Measurements from ENCODE around the gene DPH1. TPM values are rescaled to one million over a fixed set of nuclear protein-coding genes. Genes with fewer than 3 reads are reported as not detected.
A peak's percentile ranks its signal among the peaks of the same experiment; 100 is the strongest.

Gene DPH1
- total RNA-seq, 3 donors from 2014 or later (not counting 1 experiment from before 2014, with no cell fraction given): 60.2 to 65.2 (median 63.2) TPM

DNA sequence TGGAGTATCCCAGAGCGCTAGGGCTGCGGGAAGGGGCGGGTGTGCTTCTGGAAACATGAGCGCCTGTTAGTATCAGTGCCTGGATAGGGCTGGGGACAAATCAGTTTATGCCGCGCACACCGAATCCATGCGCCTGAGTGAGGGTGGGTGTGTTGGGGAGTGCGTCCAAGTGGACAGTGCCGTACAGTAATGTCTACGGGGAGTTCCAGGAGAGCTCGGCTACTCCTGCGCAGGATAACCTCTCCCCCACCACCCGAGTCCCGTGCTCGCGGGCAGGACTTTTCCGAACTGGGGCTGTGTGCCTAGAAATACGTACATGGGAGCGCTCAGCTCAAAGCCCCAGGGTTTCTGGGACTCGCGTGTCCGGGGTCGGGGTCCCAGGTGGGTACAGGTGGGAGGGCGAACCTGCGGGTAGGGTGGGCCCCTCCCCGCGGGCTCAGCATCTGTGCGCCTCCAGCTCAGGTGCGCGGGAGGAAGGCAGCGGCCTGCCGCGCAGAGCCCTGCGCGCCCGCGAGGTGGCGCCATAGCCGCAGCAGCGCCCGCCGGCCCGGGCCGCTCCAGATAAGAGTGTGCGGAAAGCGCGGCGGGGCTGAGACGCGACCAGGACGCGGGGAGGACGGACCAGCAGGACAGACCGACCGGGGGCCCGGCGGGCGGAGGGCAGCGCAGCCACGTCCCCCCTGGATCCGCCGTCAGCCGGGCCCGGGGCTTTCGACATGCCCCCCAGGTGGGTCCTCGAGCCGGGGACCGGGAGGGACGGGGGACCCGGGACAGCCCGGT lies 24.7 kb downstream of the DPH1 start, which contains the start of gene HIC1:
TSS of gene HIC1 (plus strand) at position 592 of the 780 bp plus-strand sequence. CDS start 1,588 bp downstream, outside the sequence.
- no peaks in the 10 kb centered on the region for H3K36me3 Mint-ChIP-seq
- WGBS (ENCODE audit: insufficient coverage): 2% methylated on average over 71 of the region's 72 CpGs
- H3K27me3 Mint-ChIP-seq (ENCODE audit: low read depth in 2 of 2): no peaks in the 10 kb centered on the region
- peak within 1 kb of the TSS; percentile 54 to 84 for H3K27ac Mint-ChIP-seq
- no peaks in the 10 kb centered on the region for H3K9me3 Mint-ChIP-seq
- Histone ChIP-seq H3K9me3 (ENCODE audit: control insufficient read depth, insufficient read depth, low read length) (no peaks in the 10 kb centered on the region), H3K27ac (ENCODE audit: low read length) (peak within 1 kb of the TSS; percentile 48), H3K4me1 (ENCODE audit: control insufficient read depth, insufficient read depth, low read length) (peaks cover 65% of the 10 kb centered on the region), H3K36me3 (ENCODE audit: control insufficient read depth, insufficient read depth, low read length) (no peaks in the 10 kb centered on the region), H3K4me3 (ENCODE audit: low read length) (peak within 1 kb of the TSS; percentile 31), H3K27me3 (ENCODE audit: control insufficient read depth, insufficient read depth, low read length) (peaks cover 5% of the 10 kb centered on the region)
- ATAC-seq (peak; percentile 39 to 68 (median 51)), DNase-seq (peak; percentile 84 to 90)
- H3K4me3 Mint-ChIP-seq: peak within 1 kb of the TSS; percentile 86
- H3K4me1 Mint-ChIP-seq: peaks cover 15 to 30% of the 10 kb centered on the region in 2 donors
- intact Hi-C loops (cut with micrococcal nuclease): loop anchor here (1.0 kb wide), 3 partner anchors 190 to 299 kb away; no protein-coding TSS in a partner anchor
- TF ChIP-seq CTCF (IDR thresholded peaks at IDR 0.05): peak; percentile 94

- no peaks in the 10 kb centered on the region for H3K36me3 ChIP-seq (ENCODE audit: control insufficient read depth, insufficient read depth, low read length)
- H3K9me3 ChIP-seq (ENCODE audit: control insufficient read depth, insufficient read depth, low read length): no peaks in the 10 kb centered on the region
- H3K27me3 ChIP-seq (ENCODE audit: control insufficient read depth, insufficient read depth, low read length): peaks cover 5% of the 10 kb centered on the region
- Mint-ChIP-seq H3K27me3 (ENCODE audit: low read depth in 2 of 2) (no peaks in the 10 kb centered on the region), H3K4me1 (peaks cover 21 to 37% of the 10 kb centered on the region in 2 donors), H3K27ac (peak overlapping the region; percentile 54 to 84), H3K36me3 (no peaks in the 10 kb centered on the region), H3K9me3 (no peaks in the 10 kb centered on the region), H3K4me3 (peak overlapping the region; percentile 78)
- peak in 2 of 3 donors; percentile 1 to 3 for ATAC-seq
- no peak overlapping the region for H3K27ac ChIP-seq (ENCODE audit: low read length)
- H3K4me1 ChIP-seq (ENCODE audit: control insufficient read depth, insufficient read depth, low read length): peaks cover 64% of the 10 kb centered on the region
- no peak for TF ChIP-seq CTCF (IDR thresholded peaks at IDR 0.05)
- peak; percentile 46 to 72 for DNase-seq
- intact Hi-C loops (cut with micrococcal nuclease): no loop called here
- H3K4me3 ChIP-seq (ENCODE audit: low read length): peak overlapping the region; percentile 30
- under 1% methylated on average over 113 of the region's 113 CpGs for WGBS (ENCODE audit: insufficient coverage)
These were observed 25.6 kb downstream of the DPH1 start for GRCh38 chr17:2055292-2056205.

DNA sequence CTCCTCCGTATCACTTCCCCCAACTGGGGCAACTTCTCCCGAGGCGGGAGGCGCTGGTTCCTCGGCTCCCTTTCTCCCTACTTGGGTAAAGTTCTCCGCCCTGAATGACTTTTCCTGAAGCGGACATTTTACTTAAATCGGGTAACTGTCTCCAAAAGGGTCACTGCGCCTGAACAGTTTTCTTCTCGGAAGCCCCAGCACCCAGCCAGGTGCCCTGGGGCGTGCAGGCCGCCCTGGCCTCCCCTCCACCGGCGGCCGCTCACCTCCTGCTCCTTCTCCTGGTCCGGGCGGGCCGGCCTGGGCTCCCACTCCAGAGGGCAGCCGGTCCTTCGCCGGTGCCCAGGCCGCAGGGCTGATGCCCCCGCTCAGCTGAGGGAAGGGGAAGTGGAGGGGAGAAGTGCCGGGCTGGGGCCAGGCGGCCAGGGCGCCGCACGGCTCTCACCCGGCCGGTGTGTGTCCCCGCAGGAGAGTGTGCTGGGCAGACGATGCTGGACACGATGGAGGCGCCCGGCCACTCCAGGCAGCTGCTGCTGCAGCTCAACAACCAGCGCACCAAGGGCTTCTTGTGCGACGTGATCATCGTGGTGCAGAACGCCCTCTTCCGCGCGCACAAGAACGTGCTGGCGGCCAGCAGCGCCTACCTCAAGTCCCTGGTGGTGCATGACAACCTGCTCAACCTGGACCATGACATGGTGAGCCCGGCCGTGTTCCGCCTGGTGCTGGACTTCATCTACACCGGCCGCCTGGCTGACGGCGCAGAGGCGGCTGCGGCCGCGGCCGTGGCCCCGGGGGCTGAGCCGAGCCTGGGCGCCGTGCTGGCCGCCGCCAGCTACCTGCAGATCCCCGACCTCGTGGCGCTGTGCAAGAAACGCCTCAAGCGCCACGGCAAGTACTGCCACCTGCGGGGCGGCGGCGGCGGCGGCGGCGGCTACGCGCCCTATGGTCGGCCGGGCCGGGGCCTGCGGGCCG lies 26.5 kb downstream of the DPH1 start:
- intact Hi-C loops (cut with micrococcal nuclease): no loop called here
- WGBS (ENCODE audit: insufficient coverage): 12% methylated on average over 85 of the region's 85 CpGs
- ATAC-seq: no peak
- no peaks in the 10 kb centered on the region for H3K27me3 Mint-ChIP-seq (ENCODE audit: low read depth in 2 of 2)
- peak in 1 of 2 donors; percentile 81 for DNase-seq
- H3K9me3 Mint-ChIP-seq: no peaks in the 10 kb centered on the region
- H3K27ac ChIP-seq (ENCODE audit: low read length): peak overlapping the region; percentile 26
- peaks cover 23 to 38% of the 10 kb centered on the region in 2 donors for H3K4me1 Mint-ChIP-seq
- peak overlapping the region in 1 of 2 donors; percentile 51 for H3K27ac Mint-ChIP-seq
- H3K4me3 ChIP-seq (ENCODE audit: low read length): peak overlapping the region; percentile 30
- H3K9me3 ChIP-seq (ENCODE audit: control insufficient read depth, insufficient read depth, low read length): no peaks in the 10 kb centered on the region
- TF ChIP-seq CTCF (IDR thresholded peaks at IDR 0.05): no peak
- H3K27me3 ChIP-seq (ENCODE audit: control insufficient read depth, insufficient read depth, low read length): peaks cover 3% of the 10 kb centered on the region
- peaks cover 55% of the 10 kb centered on the region for H3K4me1 ChIP-seq (ENCODE audit: control insufficient read depth, insufficient read depth, low read length)
- peaks cover 3% of the 10 kb centered on the region for H3K36me3 ChIP-seq (ENCODE audit: control insufficient read depth, insufficient read depth, low read length)
- H3K4me3 Mint-ChIP-seq: peak overlapping the region; percentile 78
- H3K36me3 Mint-ChIP-seq: no peaks in the 10 kb centered on the region

Measured in natural killer cell (primary cell).